A673 (cell line): ENCODE measurements around the gene TTC33. TPM values are rescaled to one million over a fixed set of nuclear protein-coding genes. Genes with fewer than 3 reads are reported as not detected.
"Not testable (repeated sequence)": the region's sequence is repeated elsewhere in the genome, so short reads cannot be mapped to it uniquely, and the experiment has no call there.

Experiments used
- BruUV-seq: library from RNA; stranded (reverse); fragments of 400-500 nt; replicated peaks from 2 replicates; lab custom pipeline; 2021; lab: Mats Ljungman, UMichigan
- CTCF ChIA-PET: fragments of 300-600 bp; sonication (Branson Sonifier 250); formaldehyde crosslinking; loops from one replicate; lab custom pipeline; 2022; ENCODE audit warnings: antibody characterized with exemption; lab: Charles Lee
- POLR2A ChIA-PET: fragments of 300-600 bp; sonication (Branson Sonifier 250); formaldehyde crosslinking; loops from one replicate; lab custom pipeline; 2022; ENCODE audit warnings: antibody characterized with exemption; ENCODE audit not compliant: low non-redundant PET; lab: Charles Lee
- DNase-seq: peaks from one replicate; pipeline ENCODE4 v3.0.0-alpha.2; 2015; ENCODE audit warnings: low spot score
- H3K27ac ChIP-seq: fragments of 200-600 bp; sonication (generic); 2 replicates; pipeline ENCODE4 v1.5.1; 2016; ENCODE audit warnings: mixed run types, low read depth, mild to moderate bottlenecking, mixed read lengths, antibody characterized with exemption, low read length; ENCODE audit not compliant: poor library complexity, severe bottlenecking
- H3K27me3 ChIP-seq: fragments of 200-600 bp; sonication (generic); replicated peaks from 2 replicates; pipeline ENCODE4 v1.6.1; 2017; ENCODE audit warnings: mixed run types, low read depth, mild to moderate bottlenecking, mixed read lengths, antibody characterized with exemption, low read length; ENCODE audit not compliant: insufficient read depth, poor library complexity
- H3K36me3 ChIP-seq: fragments of 200-600 bp; sonication (generic); 2 replicates; pipeline ENCODE4 v1.6.1; 2016; ENCODE audit warnings: mixed run types, mild to moderate bottlenecking, mixed read lengths, antibody characterized with exemption, low read length; ENCODE audit not compliant: insufficient read depth, poor library complexity, severe bottlenecking
- H3K4me1 ChIP-seq: fragments of 200-600 bp; sonication (generic); 2 replicates; pipeline ENCODE4 v1.6.1; 2017; ENCODE audit warnings: mixed run types, mild to moderate bottlenecking, mixed read lengths, antibody characterized with exemption, low read length; ENCODE audit not compliant: insufficient read depth, poor library complexity, severe bottlenecking
- H3K4me3 ChIP-seq: fragments of 200-600 bp; sonication (generic); 2 replicates; pipeline ENCODE4 v1.5.1; 2016; ENCODE audit warnings: low read depth, mixed run types, mild to moderate bottlenecking, mixed read lengths, low read length; ENCODE audit not compliant: poor library complexity, severe bottlenecking
- H3K9me3 ChIP-seq: fragments of 200-600 bp; sonication (generic); 2 replicates; pipeline ENCODE4 v1.6.1; 2016; ENCODE audit warnings: mixed run types, low read depth, mild to moderate bottlenecking, mixed read lengths, antibody characterized with exemption, low read length; ENCODE audit not compliant: poor library complexity, severe bottlenecking
- EZH2 ChIP-seq: fragments of 200-600 bp; sonication (generic); IDR thresholded peaks from 2 replicates; pipeline ENCODE4 v1.6.1; 2017; ENCODE audit warnings: borderline replicate concordance, low read depth, mild to moderate bottlenecking, mixed read lengths, antibody characterized with exemption, low read length; ENCODE audit not compliant: poor library complexity, severe bottlenecking
- intact Hi-C: fragments of 100-400 bp; cut with micrococcal nuclease; formaldehyde crosslinking; loops from one replicate; pipeline ENCODE4 v1.10.0; 2022; ENCODE audit not compliant: unreplicated experiment
- total RNA-seq: library from RNA; stranded (reverse); gene quantifications from 2 replicates; pipeline ENCODE4 v1.2.3, GENCODE V29; 2021
- TF ChIP-seq, protein P1 (sequence below): fragments of 300-800, 200-600 bp; sonication (generic); conservative IDR thresholded peaks from 2 replicates; pipeline ENCODE4 v1.5.1; 2017; ENCODE audit warnings: low read depth, mild to moderate bottlenecking, antibody characterized with exemption, low read length, moderate library complexity, mixed read lengths

Gene TTC33
- total RNA-seq, 1 experiment from 2014 or later = 17.0 TPM

DNA sequence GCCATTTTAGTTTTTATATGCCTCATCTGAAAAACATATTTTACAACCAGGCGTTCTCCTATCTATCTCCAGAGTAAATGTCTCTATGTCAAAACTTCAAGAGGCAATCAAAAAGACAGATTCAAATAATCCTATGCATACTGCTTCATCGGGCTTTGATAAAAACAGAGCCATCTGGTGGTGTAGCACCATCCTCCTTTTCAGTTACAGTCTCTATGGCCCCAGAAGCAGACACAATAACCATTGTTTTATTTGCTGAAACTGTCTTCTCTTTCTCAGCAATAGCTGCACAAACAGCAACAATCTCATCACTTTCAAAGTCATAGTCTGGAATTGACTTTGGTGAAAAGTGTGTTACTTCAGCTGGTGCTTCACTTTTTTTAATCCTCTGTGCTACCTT, 39.8 kb downstream of the TTC33 start:
- Histone ChIP-seq H3K27me3 (no peaks in the 10 kb centered on the region), H3K27ac (no peak overlapping the region), H3K9me3 (no peaks in the 10 kb centered on the region), H3K4me3 (no peak overlapping the region), H3K4me1 (no peaks in the 10 kb centered on the region), H3K36me3 (no peaks in the 10 kb centered on the region)
- CTCF ChIA-PET = no interaction called here
- BruUV-seq = no TSS peak
- no peak for TF ChIP-seq EZH2
- TF ChIP-seq, protein P1, sequence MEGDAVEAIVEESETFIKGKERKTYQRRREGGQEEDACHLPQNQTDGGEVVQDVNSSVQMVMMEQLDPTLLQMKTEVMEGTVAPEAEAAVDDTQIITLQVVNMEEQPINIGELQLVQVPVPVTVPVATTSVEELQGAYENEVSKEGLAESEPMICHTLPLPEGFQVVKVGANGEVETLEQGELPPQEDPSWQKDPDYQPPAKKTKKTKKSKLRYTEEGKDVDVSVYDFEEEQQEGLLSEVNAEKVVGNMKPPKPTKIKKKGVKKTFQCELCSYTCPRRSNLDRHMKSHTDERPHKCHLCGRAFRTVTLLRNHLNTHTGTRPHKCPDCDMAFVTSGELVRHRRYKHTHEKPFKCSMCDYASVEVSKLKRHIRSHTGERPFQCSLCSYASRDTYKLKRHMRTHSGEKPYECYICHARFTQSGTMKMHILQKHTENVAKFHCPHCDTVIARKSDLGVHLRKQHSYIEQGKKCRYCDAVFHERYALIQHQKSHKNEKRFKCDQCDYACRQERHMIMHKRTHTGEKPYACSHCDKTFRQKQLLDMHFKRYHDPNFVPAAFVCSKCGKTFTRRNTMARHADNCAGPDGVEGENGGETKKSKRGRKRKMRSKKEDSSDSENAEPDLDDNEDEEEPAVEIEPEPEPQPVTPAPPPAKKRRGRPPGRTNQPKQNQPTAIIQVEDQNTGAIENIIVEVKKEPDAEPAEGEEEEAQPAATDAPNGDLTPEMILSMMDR = peak; percentile 54
- POLR2A ChIA-PET = interaction anchor here (0.8 kb wide), 1 partner anchor 195 kb away, joined by 3 read pairs; no protein-coding TSS in a partner anchor
- DNase-seq = peak; percentile 33
- intact Hi-C loops = no loop called here

DNA sequence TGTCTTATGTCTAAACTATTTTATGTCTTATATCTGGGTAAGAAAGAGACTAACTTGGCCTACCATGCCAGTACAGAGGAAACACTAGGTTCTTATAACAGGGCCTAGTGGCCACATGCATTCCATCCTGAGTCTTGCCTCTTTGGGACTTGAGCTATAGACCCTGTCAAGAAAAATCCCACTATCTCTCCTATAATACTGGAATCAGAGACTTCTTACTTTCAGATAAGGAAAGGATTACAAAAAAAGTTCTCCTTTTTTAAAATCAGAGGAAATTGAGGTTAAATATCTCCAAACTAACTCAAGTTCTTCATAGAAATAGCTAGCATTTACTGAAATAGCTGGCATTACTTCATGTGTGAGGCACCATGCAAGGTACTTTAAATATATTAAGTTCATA, 41.8 kb downstream of the TTC33 start:
- CTCF ChIA-PET = no interaction called here
- no peak overlapping the region for H3K27ac ChIP-seq
- BruUV-seq = no TSS peak

DNA sequence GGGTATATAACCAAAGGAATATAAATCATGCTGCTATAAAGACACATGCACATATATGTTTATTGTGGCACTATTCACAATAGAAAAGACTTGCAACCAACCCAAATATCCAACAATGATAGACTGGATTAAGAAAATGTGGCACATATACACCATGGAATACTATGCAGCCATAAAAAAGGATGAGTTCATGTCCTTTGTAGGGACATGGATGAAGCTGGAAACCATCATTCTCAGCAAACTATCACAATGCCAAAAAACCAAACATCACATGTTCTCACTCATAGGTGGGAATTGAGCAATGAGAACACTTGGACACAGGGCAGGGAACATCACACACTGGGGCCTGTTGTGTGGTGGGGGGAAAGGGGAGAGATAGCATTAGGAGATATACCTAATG, 45.2 kb downstream of the TTC33 start:
- CTCF ChIA-PET, BruUV-seq, H3K4me3 ChIP-seq, H3K4me1 ChIP-seq, POLR2A ChIA-PET, H3K36me3 ChIP-seq, H3K27ac ChIP-seq, DNase-seq, H3K27me3 ChIP-seq, intact Hi-C loops, H3K9me3 ChIP-seq: not testable (repeated sequence)

More for the DNA sequence above, 41.8 kb downstream of the TTC33 start:
- no peak for TF ChIP-seq EZH2
- TF ChIP-seq, protein P1 = no peak
- no peaks in the 10 kb centered on the region for H3K4me1 ChIP-seq
- H3K27me3 ChIP-seq = no peaks in the 10 kb centered on the region
- H3K36me3 ChIP-seq = no peaks in the 10 kb centered on the region
- POLR2A ChIA-PET = no interaction called here
- no peaks in the 10 kb centered on the region for H3K9me3 ChIP-seq
- DNase-seq = no peak
- no peak overlapping the region for H3K4me3 ChIP-seq
- intact Hi-C loops = no loop called here

DNA sequence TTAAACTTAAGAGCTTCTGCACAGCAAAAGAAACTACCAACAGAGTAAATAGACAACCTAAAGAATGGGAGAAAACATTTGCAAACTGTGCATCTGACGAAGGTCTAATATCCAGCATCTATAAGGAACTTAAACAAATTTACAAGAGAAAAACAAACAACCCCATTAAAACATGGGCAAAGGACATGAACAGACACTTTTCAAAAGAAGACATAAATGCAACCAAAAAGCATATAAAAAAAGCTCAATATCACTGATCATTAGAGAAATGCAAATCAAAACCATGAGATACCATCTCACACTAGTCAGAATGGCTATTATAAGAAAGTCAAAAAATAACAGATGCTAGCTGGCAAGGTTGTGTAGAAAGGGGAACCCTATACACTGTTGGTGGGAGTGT, 50.3 kb downstream of the TTC33 start:
- H3K9me3 ChIP-seq, H3K27me3 ChIP-seq, CTCF ChIA-PET, H3K36me3 ChIP-seq, DNase-seq, H3K4me3 ChIP-seq, intact Hi-C loops, BruUV-seq, H3K27ac ChIP-seq, POLR2A ChIA-PET, H3K4me1 ChIP-seq: not testable (repeated sequence)

DNA sequence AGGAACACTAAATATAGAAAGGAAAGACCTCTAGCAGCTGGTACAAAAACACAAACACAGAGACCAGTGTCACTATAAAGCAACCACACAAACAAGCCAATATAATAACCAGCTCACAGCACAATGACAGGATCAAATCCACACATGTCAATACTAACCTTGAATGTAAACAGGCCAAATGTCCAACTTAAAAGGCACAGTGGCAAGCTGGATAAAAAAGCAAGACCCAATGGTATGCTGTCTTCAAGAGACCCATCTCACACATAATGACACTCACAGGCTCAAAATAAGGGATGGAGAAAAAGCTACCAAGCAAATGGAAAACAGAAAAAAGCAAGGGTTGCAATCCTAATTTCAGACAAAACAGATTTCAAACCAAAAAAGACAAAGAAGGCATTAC, 53.7 kb downstream of the TTC33 start:
- POLR2A ChIA-PET, CTCF ChIA-PET, H3K9me3 ChIP-seq, H3K27ac ChIP-seq, H3K4me3 ChIP-seq, H3K4me1 ChIP-seq, intact Hi-C loops, H3K36me3 ChIP-seq, H3K27me3 ChIP-seq, BruUV-seq, DNase-seq: not testable (repeated sequence)
